Cerebellar cortex (tissue), 1 donor: ENCODE results near the gene HSDL2.
A peak's percentile ranks its signal among the peaks of the same experiment; 100 is the strongest.
"Not testable (repeated sequence)": the region's sequence is repeated elsewhere in the genome, so short reads cannot be mapped to it uniquely, and the experiment has no call there.

ENCODE experiments used
- DNase-seq: peaks from one replicate; pipeline ENCODE4 v3.0.0-alpha.2; 2015; ENCODE audit warnings: low spot score

Gene HSDL2

DNA sequence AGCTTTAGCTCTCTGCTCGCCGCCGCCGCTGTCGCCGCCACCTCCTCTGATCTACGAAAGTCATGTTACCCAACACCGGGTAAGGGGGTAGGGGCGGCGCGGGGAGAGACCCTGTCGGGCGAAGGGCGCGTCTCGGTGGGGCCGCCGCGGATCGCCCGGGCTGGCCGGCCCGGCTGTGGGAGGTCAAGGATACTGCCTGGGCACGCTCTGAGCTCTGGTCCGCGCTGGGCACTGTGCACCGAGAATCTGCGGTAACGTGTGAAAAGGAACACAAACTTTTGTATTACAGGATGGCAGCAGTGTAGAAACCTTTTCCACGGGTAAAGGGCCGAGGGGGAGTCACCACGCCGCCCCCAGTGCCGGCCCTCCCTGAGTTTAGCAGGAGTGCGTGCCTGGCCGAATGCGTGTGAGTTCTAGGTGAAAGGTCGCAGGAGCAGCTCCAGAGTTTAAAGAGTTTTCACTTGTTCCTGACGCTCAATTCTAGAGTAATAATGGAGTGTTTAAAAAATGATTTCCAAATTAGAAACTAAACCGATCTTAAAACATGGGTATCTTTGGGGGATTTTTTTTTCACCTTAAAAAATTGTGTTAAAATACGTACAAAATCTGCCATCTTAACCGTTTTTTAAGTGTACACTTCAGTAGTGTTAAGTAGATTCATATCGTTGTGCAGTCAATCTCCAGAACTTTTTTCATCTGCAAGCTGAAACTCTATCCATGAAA is at the start of gene HSDL2:
Gene HSDL2, plus strand, starts transcription at position 7 of the 723 bp plus-strand sequence. Its CDS starts 56 bp downstream, at position 63.
- no peak for DNase-seq

DNA sequence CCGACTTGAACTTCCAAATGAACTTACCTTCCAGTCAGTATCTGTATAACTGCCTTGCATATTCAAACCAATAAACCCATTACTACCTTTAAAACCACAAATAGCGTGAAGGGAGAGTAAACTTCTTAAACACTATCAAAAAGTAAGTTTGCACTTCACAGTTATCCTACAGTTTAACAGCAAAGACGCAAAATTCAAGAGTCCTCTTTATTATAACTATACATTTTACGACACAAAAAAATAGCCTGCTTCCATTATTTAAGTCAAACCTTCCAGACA is 48.3 kb upstream of the HSDL2 start:
- peak; percentile 26 for DNase-seq

DNA sequence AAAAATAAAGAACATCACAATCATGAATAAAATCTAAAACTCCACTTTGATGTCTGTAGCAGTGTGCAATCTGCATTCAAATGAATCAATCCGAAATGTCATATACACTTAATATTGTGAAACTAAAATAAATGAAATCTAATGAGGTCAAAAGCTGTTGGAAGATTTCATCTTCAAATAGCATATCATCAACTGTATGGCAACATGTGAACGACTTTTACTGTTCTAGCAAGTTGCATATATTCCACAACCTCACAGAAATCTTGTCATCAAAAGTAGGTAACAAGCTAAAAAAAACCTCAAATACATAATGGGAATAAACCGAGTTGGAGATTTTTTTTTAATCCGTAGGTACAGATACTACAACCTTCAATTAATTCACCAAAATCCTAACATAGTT is 47.7 kb upstream of the HSDL2 start:
- peak; percentile 34 for DNase-seq

DNA sequence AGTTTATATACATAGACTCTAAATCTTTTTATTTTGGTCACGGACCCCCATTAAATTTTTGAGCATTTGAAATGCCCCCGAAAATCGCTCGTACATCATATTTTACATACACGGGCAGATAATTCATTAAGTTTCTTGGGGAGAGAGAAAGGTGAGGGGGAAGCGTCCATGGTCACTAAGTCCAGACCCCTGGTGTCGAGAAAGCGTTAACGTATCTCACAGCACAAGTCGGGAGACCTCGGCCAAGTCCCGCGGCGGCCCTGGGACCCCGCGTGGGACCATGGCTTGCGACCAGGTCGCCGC is 47.3 kb upstream of the HSDL2 start:
- peak; percentile 56 for DNase-seq

DNA sequence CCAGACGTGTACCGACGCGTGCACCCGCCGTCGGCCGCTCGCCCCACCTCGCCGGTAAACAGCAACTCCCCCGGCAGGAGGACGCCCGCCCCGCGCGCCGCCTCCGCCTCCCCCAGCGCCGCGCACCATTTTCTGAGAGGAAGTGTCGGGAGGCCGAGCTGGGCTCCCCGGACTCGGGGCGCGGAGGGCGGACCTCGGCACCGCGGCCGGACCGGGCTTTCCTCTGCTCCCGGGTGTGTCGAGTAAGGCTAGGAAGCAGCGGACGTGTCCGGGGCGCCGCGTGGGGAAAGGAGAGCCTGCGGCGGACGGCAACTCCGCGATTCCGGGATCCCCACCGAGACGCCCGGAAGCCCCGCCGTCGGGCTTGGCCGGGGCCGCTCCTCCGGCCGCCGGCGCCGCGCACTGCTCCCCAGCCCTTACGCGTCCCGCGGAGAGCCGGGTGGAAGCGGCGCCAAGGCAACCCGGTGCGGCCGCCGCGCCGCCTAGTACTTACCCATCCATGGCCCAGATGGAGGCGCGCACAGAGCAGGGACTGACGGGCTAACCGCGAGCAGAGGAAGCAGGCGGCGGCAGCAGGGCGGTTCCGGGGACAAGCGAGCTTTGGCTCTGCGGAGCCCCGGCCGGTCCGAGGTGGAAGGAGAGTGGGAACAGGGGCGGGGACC is 46.8 kb upstream of the HSDL2 start, which contains the start of gene PTBP3:
Gene PTBP3, minus strand, starts transcription at position 643 of the 662 bp plus-strand sequence. CDS start 35,754 bp downstream, outside the sequence.
- no peak for DNase-seq

DNA sequence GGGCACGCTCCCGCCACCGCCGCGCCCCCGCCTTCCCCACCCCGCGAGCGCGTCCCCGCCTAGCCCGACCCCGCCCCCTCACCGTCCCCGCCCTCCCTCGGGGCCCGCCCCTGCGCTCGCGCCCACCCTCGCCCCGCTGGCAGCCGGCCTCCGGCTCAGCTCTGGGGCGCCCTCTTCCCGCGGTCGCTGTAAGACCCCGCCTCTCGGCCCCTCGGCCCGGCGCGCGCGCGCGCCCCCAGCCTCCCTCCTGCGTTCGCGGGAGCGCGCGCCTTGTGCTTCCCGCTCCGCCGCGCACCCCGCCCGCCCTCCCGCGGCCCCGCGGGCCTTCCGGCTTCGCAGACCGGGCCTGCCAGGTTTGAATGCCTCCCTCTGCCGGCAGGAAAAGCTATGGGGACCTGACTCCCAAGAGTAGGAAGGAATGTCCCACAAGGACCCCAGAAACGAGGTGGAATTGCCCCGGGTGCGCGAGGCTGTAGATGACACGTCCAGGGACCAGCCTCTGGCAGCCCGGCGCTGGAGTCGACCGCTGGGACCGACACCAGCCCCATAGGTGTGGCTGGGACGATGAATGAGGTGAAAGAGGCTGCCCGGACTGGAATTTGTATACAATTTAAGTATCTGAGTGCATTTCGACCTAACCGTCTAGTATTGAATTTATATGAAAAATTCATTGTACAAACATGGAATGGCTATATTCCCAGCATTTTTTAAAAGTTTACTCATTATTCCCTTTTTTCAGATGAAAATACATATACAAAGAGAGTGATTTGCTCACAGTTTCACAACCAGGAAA is 46.1 kb upstream of the HSDL2 start:
- peak; percentile 87 for DNase-seq

DNA sequence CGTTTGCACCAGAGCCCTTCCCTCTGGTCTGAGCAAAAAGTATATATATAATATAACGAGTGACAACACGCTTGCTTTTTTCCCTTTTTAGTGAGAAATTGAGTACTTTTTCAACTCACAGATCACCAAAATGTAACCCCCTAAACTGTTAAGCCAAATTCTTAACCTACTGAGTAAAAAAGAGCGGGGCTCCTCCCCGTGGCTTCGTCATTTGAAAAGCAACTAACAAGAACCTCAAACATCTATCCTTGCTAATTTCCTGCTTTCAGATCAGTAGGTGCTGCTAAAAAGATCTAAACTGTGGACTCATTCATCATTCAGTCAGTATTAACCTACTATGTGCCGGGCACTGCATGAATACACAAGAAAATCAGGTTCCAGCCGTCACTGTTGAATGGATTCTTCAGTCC is 45.5 kb upstream of the HSDL2 start:
- peak; percentile 14 for DNase-seq

DNA sequence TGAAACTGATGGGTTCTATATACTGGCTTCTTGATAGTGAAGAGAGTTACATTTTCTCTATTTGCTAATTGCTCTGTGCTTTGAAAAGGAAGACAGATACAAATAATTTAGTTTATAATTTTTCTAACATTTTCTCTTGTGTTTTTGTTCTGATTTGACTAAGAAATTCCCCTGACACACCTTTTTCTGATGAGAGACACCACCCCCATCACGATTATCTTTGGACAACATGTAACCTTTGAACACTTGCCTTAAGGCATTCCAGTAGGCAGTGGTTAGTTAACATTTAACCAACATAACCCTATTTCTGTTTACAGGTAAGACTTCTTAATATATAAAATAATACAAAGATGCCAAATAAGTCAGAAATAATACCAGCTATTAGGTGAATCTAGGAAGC is 42.4 kb upstream of the HSDL2 start:
- no peak for DNase-seq

DNA sequence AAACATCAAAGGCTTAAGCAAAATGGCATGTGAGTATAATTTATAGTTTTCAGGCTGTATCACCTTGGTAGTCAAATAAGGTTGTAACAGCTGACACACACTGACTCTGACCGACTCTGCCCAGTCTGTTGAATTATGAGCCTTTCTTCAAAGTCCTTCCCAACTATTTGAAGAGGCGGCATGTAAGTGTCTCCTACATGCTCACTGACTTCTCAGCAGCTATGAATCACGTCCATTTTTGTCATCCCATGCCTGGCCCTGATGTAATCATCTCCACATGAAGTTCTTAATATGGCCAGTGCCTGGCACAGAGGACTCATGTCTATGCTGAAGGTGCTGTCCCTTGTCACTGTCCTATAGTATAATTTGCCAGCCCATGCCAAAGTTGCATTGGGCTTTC is 41.3 kb upstream of the HSDL2 start:
- no peak for DNase-seq

DNA sequence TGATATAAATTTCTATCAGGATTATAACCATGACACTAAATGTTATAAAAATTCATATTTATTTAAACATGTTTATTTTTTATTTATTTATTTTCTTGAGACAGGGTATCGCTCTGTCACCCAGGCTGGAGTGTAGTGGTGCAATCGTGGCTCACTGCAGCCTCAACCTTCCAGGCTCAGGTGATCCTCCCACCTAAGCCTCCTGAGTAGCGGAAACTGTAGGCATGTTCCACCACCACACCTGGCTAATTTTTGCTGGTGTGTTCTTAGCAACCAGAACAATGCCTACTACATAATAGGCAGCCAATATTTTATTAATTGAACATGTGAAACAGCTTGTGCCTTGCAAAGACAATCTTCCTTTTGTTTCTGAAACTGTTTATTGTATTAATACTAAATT is 40.0 kb upstream of the HSDL2 start:
- DNase-seq, result no peak

DNA sequence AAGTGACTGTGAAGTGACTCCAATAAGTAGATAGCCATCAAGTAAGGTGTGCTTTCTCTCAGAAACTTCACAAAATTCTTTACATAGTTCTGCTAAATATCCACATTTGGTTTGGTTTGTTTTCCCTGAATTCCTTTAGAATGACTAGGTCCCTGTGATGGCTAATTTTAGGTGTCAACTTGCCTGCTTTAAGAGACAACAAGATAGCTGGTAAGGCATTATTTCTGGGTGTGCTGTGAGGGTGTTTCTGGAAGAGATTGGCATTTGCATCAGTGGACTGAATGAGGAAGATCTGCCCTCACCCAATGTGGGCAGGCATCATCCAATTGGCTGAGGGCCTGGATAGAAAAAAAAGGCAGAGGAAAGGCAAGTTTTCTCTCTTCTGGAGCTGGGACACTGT is 38.2 kb upstream of the HSDL2 start:
- no peak for DNase-seq

DNA sequence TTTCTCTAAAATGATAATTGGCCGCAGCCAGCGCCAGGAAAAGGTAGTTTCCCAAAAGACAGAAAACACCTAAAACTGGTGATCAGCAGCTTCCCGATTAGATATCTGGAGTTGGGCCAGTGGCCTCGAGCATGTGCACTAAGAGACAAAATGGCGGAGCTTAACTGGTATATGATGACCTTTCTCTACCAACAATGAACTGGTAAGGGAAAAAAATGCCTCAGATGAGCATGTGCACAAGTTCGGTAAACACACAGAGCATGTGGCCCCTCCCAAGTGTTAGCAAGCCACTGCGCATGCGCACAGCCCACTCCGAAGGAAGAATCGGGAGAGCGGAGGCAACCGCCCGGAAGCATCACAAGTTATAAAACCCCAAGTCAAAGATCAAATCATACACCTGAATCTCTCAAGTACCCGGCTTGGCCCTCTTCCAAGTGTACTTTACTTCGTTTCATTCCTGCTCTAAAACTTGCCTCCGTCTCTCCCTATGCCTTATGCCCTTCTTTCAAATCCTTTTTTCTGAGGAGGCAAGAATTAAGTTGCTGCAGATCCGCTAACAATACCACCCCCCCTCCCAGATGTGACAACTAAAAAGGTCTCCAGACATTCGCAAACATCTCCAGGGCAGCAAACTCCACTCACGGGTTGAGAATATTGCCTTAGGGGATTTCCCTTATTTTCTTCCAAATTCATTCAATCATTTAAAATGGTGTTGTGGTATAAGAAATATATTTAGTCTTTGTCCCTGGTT is 31.5 kb upstream of the HSDL2 start:
- peak; percentile 71 for DNase-seq

DNA sequence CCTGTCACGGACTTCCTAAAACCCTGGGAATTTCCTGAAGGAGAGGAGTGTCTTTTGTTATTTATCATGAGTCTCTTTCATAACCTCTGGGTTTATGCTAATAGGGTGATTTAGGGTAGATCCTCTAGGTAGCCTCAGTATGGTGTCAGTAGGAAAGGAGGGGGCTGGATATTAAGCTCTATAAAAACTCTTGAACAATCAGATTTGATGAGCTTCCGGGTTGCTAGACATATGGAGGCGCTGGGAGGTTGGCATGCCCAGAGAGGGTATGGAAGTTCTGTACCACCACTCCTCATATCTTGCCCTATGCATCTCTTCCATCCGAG is 30.9 kb upstream of the HSDL2 start:
- DNase-seq, result no peak

DNA sequence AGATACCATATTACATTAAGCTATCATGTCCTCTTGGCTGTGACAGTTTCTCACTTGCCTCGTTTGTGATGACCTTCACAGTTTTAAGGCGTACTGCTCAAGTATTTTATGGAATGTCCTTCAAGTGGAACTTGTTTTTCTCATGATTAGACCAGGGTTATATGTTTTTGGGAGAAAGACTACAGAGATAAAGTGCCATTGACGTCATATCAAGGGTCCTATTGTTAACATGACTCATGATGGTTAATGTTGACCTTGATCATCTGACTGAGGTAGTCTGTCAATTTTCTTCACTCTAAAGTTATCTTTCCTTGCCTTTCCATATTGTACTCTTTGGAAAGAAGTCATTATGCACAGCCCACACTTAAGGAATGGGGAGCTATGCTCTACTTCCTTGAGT is 28.7 kb upstream of the HSDL2 start:
- no peak for DNase-seq

DNA sequence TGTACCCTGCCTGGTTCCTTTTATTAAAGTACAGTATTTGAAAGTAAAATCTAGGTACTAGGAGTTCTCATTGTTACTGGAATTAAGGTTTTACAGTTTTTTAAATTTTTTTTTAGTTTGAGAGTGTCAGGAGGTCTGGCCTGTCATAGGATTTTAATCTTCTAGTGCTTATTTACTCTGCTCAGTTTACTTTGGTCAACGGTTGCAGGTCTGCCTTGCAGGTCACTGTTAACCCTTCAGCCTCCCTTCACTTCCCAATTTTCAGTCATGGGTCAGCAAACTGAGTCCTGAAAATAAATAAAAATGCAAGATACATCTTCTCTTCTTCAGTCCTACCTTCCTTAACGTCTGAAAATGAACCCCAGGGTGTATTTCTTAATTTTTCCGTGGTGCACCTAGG is 27.7 kb upstream of the HSDL2 start:
- no peak for DNase-seq

DNA sequence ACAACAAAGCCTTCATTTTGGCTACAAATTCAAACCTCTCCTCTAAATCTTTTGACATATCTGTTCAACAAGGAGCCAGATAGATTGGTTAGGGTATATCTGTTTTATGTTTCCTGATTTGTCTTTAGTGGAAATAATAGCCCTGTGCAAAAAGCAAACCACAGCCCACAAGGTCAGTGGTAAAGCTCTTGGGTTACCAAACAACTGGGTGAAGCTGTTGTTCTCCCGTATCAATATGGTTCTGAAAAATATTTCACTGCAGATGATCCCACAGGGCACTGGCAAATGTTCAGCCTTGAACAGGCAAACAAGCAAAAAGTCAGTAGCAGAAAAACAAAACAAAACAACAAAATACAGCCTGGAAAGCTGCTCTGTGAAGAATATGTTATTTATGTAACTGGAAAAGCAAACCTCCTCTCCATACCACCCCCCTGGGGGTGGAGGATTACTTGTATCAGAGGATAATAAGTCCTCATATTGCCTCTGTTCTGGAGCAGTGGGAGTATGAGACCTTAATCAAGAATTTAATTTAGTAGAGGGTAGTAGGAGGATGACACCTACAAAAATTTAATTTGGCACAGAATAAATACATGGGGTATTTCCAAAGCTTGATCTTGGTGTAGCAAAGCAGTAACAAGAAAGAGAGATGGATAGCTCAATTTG is 25.7 kb upstream of the HSDL2 start:
- no peak for DNase-seq

DNA sequence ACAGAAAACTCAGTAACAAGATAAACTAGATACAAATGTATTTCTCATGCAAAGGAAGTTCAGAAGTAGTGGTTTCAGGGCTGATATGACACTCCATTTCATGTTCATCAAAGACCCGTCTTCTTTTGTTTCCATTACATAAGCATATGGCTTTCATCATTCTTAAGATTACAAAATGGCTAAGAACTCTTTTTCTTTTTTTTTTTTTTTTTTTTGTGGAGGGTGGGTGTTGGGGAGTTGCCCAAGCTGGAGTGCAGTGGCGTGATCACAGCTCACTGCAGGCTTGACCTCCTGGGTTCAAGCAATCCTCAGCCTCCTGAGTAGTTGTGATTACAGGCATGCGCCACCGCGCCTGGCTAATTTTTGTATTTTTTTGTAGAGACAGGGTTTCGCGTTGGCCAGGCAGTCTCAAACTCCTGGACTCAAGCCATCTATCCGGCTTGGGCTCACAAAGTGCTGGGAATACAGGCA is 24.4 kb upstream of the HSDL2 start:
- DNase-seq, result no peak

DNA sequence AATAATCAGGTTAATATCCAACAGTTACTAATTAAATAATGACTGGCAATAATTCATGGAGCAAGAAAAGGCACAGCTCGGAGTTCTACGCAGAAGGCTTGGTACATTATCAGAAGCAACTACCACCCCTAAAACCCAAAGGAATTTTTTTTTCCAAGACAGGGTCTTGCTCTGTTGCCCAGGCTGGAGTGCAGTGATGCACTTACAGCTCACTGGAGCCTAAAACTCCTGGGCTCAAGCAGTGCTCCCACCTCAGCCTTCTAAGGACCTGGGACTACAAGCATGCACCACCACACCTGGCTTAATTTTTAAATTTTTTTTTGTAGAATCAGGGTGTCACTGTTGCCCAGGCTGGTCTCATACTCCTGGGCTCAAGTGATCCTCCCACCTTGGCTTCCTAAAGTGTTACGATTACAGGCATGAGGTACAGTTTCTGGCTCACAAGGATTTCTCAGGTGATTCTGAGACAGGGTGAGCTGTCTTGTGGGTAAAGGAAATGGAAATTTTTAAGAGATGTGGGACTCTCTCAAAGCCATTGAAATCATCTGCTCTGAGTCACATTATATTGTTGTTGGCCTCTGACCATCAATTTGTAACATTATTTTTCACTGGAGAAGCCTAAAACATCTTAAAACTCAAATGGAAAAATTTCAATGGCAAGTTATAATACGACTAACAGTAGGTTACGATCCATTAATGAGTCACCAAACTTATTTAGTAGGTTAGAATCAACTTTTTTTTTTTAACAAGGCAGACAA is 19.7 kb upstream of the HSDL2 start:
- no peak for DNase-seq

DNA sequence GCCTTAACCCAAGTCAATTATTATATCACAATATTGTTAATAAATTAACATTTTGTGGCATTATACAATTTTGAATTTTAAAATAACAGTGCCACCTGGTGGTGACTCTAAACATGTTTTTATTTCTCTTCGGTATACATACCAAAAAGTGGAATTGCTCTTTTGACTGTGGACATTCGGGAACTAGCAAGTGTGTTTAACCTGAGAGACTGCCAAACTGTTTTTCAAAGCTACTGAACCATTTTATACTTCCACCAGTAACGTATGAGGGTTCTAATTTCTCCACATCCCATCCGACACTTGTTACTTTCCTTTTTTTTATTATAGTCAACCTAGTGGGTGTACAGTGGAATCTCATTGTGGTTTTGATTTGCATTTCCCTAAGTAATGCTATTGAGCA is 18.3 kb upstream of the HSDL2 start:
- peak; percentile 67 for DNase-seq

DNA sequence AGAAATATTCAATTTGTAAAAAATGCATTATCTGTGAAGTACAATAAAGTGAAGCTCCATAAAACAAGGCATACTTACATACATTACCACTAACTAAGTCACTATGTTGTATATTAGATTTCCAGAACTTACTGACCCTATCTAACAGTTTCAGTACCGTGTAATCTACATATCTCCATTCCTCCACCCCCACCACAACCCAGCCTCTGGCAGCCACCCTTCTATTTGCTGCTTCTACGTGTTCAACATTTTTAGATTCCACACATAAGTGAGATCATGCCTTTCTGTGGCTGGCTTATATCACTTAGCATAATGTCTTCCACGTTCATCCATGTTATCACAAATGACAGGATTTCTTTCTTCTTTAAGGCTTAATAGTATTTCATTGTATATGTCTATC is 15.1 kb upstream of the HSDL2 start:
- no peak for DNase-seq

DNA sequence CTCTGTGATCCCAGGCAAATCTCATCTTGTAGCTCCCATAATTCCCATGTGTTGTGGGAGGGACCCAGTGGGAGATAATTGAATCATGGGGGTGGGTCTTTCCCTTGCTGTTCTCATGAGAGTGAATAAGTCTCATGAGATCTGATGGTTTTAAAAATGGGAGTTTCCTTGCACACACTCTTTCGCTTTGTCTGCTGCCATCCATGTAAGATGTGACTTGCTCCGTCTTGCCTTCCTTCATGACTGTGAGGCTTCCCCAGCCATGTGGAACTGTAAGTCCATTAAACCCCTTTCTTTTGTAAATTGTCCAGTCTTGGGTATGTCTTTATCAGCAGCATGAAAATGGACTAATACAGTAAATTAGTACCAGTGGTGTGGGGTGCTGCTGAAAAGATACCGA is 14.7 kb upstream of the HSDL2 start:
- DNase-seq, result not testable (repeated sequence)
